ENCODE results near the gene CDHR3. TPM values are rescaled to one million over a fixed set of nuclear protein-coding genes. Genes with fewer than 3 reads are reported as not detected.

Gene CDHR3
- total and polyA plus RNA-seq, 9 of the 15 experiments (the other 6 are each of a cell fraction or from before 2014, with no cell fraction given) = 0.03 to 0.66 (median 0.24) TPM; not detected in 1

- no peak for TF ChIP-seq CBX3 (IDR thresholded peaks at IDR 0.05; ENCODE audit: borderline replicate concordance in 1 of 2, low read length in 2 of 2)
- TF ChIP-seq CREM (IDR thresholded peaks at IDR 0.05; ENCODE audit: low read depth) = no peak
- no peak for TF ChIP-seq TBL1XR1 (IDR thresholded peaks at IDR 0.05; ENCODE audit: low read length in 2 of 2)
- no peak for TF ChIP-seq ZNF507 (tag; conservative IDR thresholded peaks at IDR 0.05)
- TF ChIP-seq MTA1 (IDR thresholded peaks at IDR 0.05; ENCODE audit: borderline replicate concordance) = no peak
- no peak for TF ChIP-seq CCNT2 (IDR thresholded peaks at IDR 0.05; ENCODE audit: borderline replicate concordance, extremely low read depth, insufficient read length, low read depth, low read length)
- TF ChIP-seq KDM1A (IDR thresholded peaks at IDR 0.05) = no peak
- TF ChIP-seq, protein P1, sequence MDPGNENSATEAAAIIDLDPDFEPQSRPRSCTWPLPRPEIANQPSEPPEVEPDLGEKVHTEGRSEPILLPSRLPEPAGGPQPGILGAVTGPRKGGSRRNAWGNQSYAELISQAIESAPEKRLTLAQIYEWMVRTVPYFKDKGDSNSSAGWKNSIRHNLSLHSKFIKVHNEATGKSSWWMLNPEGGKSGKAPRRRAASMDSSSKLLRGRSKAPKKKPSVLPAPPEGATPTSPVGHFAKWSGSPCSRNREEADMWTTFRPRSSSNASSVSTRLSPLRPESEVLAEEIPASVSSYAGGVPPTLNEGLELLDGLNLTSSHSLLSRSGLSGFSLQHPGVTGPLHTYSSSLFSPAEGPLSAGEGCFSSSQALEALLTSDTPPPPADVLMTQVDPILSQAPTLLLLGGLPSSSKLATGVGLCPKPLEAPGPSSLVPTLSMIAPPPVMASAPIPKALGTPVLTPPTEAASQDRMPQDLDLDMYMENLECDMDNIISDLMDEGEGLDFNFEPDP (CRISPR knock-in tag; IDR thresholded peaks at IDR 0.05) = no peak
- TF ChIP-seq SPI1 (IDR thresholded peaks at IDR 0.05; ENCODE audit: borderline replicate concordance, low read depth, low read length) = peak; percentile 63; the same call in 1 of the 2 replicates
- TF ChIP-seq WHSC1 (IDR thresholded peaks at IDR 0.05; ENCODE audit: low read length) = no peak
- no peak for TF ChIP-seq BRCA1 (IDR thresholded peaks at IDR 0.05)
- TF ChIP-seq BRCA1 (CRISPR knock-in tag; IDR thresholded peaks at IDR 0.05) = no peak
- TF ChIP-seq C11orf30 (IDR thresholded peaks at IDR 0.05; ENCODE audit: low read depth) = no peak
- TF ChIP-seq, protein P2, sequence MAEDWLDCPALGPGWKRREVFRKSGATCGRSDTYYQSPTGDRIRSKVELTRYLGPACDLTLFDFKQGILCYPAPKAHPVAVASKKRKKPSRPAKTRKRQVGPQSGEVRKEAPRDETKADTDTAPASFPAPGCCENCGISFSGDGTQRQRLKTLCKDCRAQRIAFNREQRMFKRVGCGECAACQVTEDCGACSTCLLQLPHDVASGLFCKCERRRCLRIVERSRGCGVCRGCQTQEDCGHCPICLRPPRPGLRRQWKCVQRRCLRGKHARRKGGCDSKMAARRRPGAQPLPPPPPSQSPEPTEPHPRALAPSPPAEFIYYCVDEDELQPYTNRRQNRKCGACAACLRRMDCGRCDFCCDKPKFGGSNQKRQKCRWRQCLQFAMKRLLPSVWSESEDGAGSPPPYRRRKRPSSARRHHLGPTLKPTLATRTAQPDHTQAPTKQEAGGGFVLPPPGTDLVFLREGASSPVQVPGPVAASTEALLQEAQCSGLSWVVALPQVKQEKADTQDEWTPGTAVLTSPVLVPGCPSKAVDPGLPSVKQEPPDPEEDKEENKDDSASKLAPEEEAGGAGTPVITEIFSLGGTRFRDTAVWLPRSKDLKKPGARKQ (CRISPR knock-in tag; IDR thresholded peaks at IDR 0.05) = no peak
- TF ChIP-seq HDAC8 (tag; IDR thresholded peaks at IDR 0.05) = no peak
- no peak for TF ChIP-seq NR0B1 (IDR thresholded peaks at IDR 0.05; ENCODE audit: partially characterized antibody)
- TF ChIP-seq CAMTA2 (CRISPR knock-in tag; conservative IDR thresholded peaks at IDR 0.05) = no peak
- TF ChIP-seq, protein P3, sequence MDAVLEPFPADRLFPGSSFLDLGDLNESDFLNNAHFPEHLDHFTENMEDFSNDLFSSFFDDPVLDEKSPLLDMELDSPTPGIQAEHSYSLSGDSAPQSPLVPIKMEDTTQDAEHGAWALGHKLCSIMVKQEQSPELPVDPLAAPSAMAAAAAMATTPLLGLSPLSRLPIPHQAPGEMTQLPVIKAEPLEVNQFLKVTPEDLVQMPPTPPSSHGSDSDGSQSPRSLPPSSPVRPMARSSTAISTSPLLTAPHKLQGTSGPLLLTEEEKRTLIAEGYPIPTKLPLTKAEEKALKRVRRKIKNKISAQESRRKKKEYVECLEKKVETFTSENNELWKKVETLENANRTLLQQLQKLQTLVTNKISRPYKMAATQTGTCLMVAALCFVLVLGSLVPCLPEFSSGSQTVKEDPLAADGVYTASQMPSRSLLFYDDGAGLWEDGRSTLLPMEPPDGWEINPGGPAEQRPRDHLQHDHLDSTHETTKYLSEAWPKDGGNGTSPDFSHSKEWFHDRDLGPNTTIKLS (IDR thresholded peaks at IDR 0.05; ENCODE audit: borderline replicate concordance, low read depth) = no peak
- TF ChIP-seq KDM2B (CRISPR knock-in tag; IDR thresholded peaks at IDR 0.05) = no peak
- TF ChIP-seq HNRNPK (IDR thresholded peaks at IDR 0.05; ENCODE audit: low read depth, low read length, poor library complexity, severe bottlenecking) = no peak
- no peak for TF ChIP-seq ZNF408 (CRISPR knock-in tag; IDR thresholded peaks at IDR 0.05; ENCODE audit: low read depth)
- no peak for TF ChIP-seq DMBX1 (CRISPR knock-in tag; IDR thresholded peaks at IDR 0.05; ENCODE audit: borderline replicate concordance)
- peak; percentile 12; the same call in 1 of the 2 replicates for TF ChIP-seq TEAD4 (IDR thresholded peaks at IDR 0.05; ENCODE audit: low read length)
- TF ChIP-seq TEAD4 (CRISPR knock-in tag; IDR thresholded peaks at IDR 0.05; ENCODE audit: borderline replicate concordance) = no peak
Observed at GRCh38 chr7:106075937-106076336, 112.9 kb downstream of the CDHR3 start (continued).

Data from K562 (cell line).